Neural progenitor cell (in vitro differentiated cells): Measurements from ENCODE around the gene KLK1.
A peak's percentile ranks its signal among the peaks of the same experiment; 100 is the strongest.

Experiments used
- EZH2 ChIP-seq: fragments of 200-600 bp; sonication (generic); IDR thresholded peaks from 2 replicates; pipeline ENCODE4 v1.6.1; 2017; ENCODE audit warnings: antibody characterized with exemption, mild to moderate bottlenecking, moderate library complexity
- TF ChIP-seq, protein P1 (sequence below): fragments of 200-600 bp; sonication (generic); IDR thresholded peaks from 2 replicates; pipeline ENCODE4 v1.5.1; 2017; ENCODE audit warnings: antibody characterized with exemption, mild to moderate bottlenecking

GRCh38 chr19:50777830-50778303 lies 45.7 kb downstream of the KLK1 start:
- TF ChIP-seq, protein P1, sequence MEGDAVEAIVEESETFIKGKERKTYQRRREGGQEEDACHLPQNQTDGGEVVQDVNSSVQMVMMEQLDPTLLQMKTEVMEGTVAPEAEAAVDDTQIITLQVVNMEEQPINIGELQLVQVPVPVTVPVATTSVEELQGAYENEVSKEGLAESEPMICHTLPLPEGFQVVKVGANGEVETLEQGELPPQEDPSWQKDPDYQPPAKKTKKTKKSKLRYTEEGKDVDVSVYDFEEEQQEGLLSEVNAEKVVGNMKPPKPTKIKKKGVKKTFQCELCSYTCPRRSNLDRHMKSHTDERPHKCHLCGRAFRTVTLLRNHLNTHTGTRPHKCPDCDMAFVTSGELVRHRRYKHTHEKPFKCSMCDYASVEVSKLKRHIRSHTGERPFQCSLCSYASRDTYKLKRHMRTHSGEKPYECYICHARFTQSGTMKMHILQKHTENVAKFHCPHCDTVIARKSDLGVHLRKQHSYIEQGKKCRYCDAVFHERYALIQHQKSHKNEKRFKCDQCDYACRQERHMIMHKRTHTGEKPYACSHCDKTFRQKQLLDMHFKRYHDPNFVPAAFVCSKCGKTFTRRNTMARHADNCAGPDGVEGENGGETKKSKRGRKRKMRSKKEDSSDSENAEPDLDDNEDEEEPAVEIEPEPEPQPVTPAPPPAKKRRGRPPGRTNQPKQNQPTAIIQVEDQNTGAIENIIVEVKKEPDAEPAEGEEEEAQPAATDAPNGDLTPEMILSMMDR: no peak
- TF ChIP-seq EZH2: peak; percentile 50
